ENCODE results near the gene BCL3. TPM values are rescaled to one million over a fixed set of nuclear protein-coding genes. Genes with fewer than 3 reads are reported as not detected.
A peak's percentile ranks its signal among the peaks of the same experiment; 100 is the strongest.

BCL3 gene
- total and polyA plus RNA-seq, 2 of the 13 experiments (the other 11 are each of a cell fraction or from before 2014, with no cell fraction given): 2.3 to 4.0 TPM

DNA sequence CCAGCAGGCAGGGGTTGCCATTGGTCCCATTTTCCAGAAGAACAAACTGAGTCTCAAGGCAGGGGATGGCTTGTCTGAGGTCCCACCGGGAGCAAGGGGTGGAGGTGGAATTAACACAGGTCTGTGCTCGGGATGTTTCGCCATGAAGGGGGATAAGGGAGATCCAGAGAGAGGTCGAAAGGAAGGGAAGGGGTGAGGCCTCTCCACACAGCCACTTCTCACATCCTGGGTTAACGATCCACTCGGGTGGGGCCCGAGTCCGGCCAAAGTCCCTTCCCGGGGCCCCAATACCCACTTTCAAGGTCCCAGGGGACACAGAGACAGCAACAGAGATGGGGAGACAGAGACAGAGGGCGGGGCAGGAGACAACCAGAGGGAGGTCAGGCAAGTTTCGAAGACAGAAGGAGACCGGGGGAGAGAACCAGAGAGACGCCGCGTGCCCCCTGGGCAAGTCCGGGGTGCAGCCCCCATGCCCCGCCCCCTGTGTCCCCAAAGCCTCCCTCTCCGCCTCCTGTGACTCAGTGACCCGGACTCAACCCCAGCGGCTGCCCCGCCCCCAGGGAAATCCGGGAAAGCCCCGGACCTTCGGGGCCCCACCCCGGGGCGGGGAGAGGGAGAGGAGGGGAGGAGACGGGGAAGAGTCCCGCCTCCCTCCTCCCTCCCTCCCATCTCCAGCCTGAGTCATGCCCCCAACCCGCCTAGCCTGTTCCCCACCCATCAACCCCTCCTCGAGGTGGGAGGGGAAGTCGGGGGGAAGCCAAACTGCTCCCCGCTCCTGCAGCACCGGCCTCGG, 1.4 kb upstream of the BCL3 start (continued):
- TF ChIP-seq, protein P1, sequence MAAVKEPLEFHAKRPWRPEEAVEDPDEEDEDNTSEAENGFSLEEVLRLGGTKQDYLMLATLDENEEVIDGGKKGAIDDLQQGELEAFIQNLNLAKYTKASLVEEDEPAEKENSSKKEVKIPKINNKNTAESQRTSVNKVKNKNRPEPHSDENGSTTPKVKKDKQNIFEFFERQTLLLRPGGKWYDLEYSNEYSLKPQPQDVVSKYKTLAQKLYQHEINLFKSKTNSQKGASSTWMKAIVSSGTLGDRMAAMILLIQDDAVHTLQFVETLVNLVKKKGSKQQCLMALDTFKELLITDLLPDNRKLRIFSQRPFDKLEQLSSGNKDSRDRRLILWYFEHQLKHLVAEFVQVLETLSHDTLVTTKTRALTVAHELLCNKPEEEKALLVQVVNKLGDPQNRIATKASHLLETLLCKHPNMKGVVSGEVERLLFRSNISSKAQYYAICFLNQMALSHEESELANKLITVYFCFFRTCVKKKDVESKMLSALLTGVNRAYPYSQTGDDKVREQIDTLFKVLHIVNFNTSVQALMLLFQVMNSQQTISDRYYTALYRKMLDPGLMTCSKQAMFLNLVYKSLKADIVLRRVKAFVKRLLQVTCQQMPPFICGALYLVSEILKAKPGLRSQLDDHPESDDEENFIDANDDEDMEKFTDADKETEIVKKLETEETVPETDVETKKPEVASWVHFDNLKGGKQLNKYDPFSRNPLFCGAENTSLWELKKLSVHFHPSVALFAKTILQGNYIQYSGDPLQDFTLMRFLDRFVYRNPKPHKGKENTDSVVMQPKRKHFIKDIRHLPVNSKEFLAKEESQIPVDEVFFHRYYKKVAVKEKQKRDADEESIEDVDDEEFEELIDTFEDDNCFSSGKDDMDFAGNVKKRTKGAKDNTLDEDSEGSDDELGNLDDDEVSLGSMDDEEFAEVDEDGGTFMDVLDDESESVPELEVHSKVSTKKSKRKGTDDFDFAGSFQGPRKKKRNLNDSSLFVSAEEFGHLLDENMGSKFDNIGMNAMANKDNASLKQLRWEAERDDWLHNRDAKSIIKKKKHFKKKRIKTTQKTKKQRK (IDR thresholded peaks at IDR 0.05; ENCODE audit: low read length): no peak
- TF ChIP-seq ZNF570 (CRISPR knock-in tag; IDR thresholded peaks at IDR 0.05; ENCODE audit: borderline replicate concordance): no peak
- no peak for TF ChIP-seq MIER3 (CRISPR knock-in tag; IDR thresholded peaks at IDR 0.05; ENCODE audit: borderline replicate concordance)
- no peak for TF ChIP-seq ZNF607 (CRISPR knock-in tag; IDR thresholded peaks at IDR 0.05; ENCODE audit: borderline replicate concordance)
- TF ChIP-seq ZNF605 (CRISPR knock-in tag; IDR thresholded peaks at IDR 0.05): no peak
- no peak for TF ChIP-seq ZNF24 (IDR thresholded peaks at IDR 0.05)
- TF ChIP-seq NR1H2 (CRISPR knock-in tag; IDR thresholded peaks at IDR 0.05; ENCODE audit: borderline replicate concordance, low read depth): no peak
- TF ChIP-seq ZBTB39 (CRISPR knock-in tag; IDR thresholded peaks at IDR 0.05): no peak
- TF ChIP-seq MAZ (IDR thresholded peaks at IDR 0.05; ENCODE audit: borderline replicate concordance, low read depth, low read length): peak; percentile 98
- TF ChIP-seq MAZ (CRISPR knock-in tag; IDR thresholded peaks at IDR 0.05; ENCODE audit: low read depth): peak; percentile 43
- no peak for TF ChIP-seq POGZ (CRISPR knock-in tag; IDR thresholded peaks at IDR 0.05)
- 0 out of 2 replicates have a peak, but pooled peaks have one; percentile 16 for TF ChIP-seq GFI1 (CRISPR knock-in tag; IDR thresholded peaks at IDR 0.05; ENCODE audit: borderline replicate concordance)
- TF ChIP-seq SMAD3 (CRISPR knock-in tag; IDR thresholded peaks at IDR 0.05): 0 out of 2 replicates have a peak, but pooled peaks have one; percentile 27
- TF ChIP-seq NFIC (IDR thresholded peaks at IDR 0.05; ENCODE audit: low read length): peak; percentile 25; the same call in 1 of the 2 replicates
- TF ChIP-seq, protein P2, sequence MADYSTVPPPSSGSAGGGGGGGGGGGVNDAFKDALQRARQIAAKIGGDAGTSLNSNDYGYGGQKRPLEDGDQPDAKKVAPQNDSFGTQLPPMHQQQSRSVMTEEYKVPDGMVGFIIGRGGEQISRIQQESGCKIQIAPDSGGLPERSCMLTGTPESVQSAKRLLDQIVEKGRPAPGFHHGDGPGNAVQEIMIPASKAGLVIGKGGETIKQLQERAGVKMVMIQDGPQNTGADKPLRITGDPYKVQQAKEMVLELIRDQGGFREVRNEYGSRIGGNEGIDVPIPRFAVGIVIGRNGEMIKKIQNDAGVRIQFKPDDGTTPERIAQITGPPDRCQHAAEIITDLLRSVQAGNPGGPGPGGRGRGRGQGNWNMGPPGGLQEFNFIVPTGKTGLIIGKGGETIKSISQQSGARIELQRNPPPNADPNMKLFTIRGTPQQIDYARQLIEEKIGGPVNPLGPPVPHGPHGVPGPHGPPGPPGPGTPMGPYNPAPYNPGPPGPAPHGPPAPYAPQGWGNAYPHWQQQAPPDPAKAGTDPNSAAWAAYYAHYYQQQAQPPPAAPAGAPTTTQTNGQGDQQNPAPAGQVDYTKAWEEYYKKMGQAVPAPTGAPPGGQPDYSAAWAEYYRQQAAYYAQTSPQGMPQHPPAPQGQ (CRISPR knock-in tag; IDR thresholded peaks at IDR 0.05; ENCODE audit: borderline replicate concordance): no peak
- TF ChIP-seq SOX6 (IDR thresholded peaks at IDR 0.05): no peak
- TF ChIP-seq SOX6 (CRISPR knock-in tag; IDR thresholded peaks at IDR 0.05): peak; percentile 40; the same call in 1 of the 2 replicates
- TF ChIP-seq, protein P3, sequence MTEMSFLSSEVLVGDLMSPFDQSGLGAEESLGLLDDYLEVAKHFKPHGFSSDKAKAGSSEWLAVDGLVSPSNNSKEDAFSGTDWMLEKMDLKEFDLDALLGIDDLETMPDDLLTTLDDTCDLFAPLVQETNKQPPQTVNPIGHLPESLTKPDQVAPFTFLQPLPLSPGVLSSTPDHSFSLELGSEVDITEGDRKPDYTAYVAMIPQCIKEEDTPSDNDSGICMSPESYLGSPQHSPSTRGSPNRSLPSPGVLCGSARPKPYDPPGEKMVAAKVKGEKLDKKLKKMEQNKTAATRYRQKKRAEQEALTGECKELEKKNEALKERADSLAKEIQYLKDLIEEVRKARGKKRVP (CRISPR knock-in tag; IDR thresholded peaks at IDR 0.05): no peak
- TF ChIP-seq ZSCAN31 (CRISPR knock-in tag; IDR thresholded peaks at IDR 0.05; ENCODE audit: low read depth): no peak
- TF ChIP-seq SPEN (CRISPR knock-in tag; IDR thresholded peaks at IDR 0.05; ENCODE audit: low read depth): 0 out of 2 replicates have a peak, but pooled peaks have one; percentile 35
